OCI-LY3 (cell line): ENCODE data around the gene PILRB.
"Not testable (repeated sequence)": the region's sequence is repeated elsewhere in the genome, so short reads cannot be mapped to it uniquely, and the experiment has no call there.

ENCODE experiments used
- H2AFZ ChIP-seq: fragments of 200-600, 300-600 bp; shearing (Covaris generic); 2 replicates; pipeline ENCODE4 v1.6.0; 2014; ENCODE audit warnings: antibody characterized with exemption, low read depth, low read length
- H3K27ac ChIP-seq: fragments of 200-600, 300-600 bp; sonication (generic); 2 replicates; pipeline ENCODE4 v1.5.1; 2014; ENCODE audit warnings: mild to moderate bottlenecking, low read length, moderate library complexity, mixed read lengths
- H3K27me3 ChIP-seq: fragments of 200-600, 300-600 bp; sonication (generic); 2 replicates; pipeline ENCODE4 v1.6.1; 2014; ENCODE audit warnings: low read depth, low read length, mixed read lengths
- H3K36me3 ChIP-seq: fragments of 200-600, 300-600 bp; sonication (generic); replicated peaks from 2 replicates; pipeline ENCODE3; 2014; ENCODE audit warnings: low read depth, low read length, mixed read lengths
- H3K4me1 ChIP-seq: fragments of 300-600, 200-600 bp; sonication (generic); 2 replicates; pipeline ENCODE4 v1.6.1; 2014; ENCODE audit warnings: low read length, mixed read lengths
- H3K4me2 ChIP-seq: fragments of 200-600, 300-600 bp; sonication (generic); 2 replicates; pipeline ENCODE4 v1.6.1; 2014; ENCODE audit warnings: low read length, mixed read lengths
- H3K4me3 ChIP-seq: fragments of 300-600, 200-600 bp; sonication (generic); 2 replicates; pipeline ENCODE4 v1.5.1; 2014; ENCODE audit warnings: antibody characterized with exemption, mild to moderate bottlenecking, low read length, moderate library complexity
- H3K79me2 ChIP-seq: fragments of 300-600, 200-600 bp; shearing (Covaris generic); 2 replicates; pipeline ENCODE4 v1.6.1; 2014; ENCODE audit warnings: mild to moderate bottlenecking, low read length, mixed read lengths
- H3K9ac ChIP-seq: fragments of 300-600, 200-600 bp; shearing (Covaris generic); 2 replicates; pipeline ENCODE4 v1.6.0; 2014; ENCODE audit warnings: mild to moderate bottlenecking, low read length, moderate library complexity
- H3K9me3 ChIP-seq: fragments of 200-600, 300-600 bp; shearing (Covaris generic); 2 replicates; pipeline ENCODE4 v1.6.1; 2014; ENCODE audit warnings: low read length, mixed read lengths; ENCODE audit not compliant: insufficient read depth
- H4K20me1 ChIP-seq: fragments of 200-600, 300-600 bp; sonication (generic); 2 replicates; pipeline ENCODE4 v1.6.1; 2016; ENCODE audit warnings: low read length, mixed read lengths; ENCODE audit not compliant: insufficient read depth
- EZH2phosphoT487 ChIP-seq: fragments of 200-600 bp; shearing (Covaris generic); IDR thresholded peaks from 2 replicates; pipeline ENCODE4 v1.6.1; 2018; ENCODE audit warnings: antibody characterized with exemption, mixed run types, low read depth
- TF ChIP-seq, protein P1 (sequence below): fragments of 200-600, 300-600 bp; sonication (generic); IDR thresholded peaks from 2 replicates; pipeline ENCODE4 v1.5.1; 2014; ENCODE audit warnings: antibody characterized with exemption, low read length, low read depth

The PILRB gene

DNA sequence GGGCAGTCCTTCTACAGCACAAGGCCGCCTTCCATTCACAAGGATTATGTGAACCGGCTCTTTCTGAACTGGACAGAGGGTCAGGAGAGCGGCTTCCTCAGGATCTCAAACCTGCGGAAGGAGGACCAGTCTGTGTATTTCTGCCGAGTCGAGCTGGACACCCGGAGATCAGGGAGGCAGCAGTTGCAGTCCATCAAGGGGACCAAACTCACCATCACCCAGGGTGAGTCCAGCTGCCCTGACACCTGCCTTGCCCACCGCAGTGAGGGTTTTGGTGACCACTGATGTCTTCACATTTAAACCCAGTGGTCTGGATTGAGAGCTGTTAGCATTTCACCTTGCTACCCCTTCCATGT is 918 bp downstream of the PILRB start:
- Histone ChIP-seq H3K9me3 (no peaks in the 10 kb centered on the region), H3K4me1 (peaks cover 11% of the 10 kb centered on the region), H3K4me3 (peak overlapping the region; percentile 25; the same call in 1 of the 2 replicates), H3K27me3 (no peaks in the 10 kb centered on the region), H3K9ac (peak overlapping the region; percentile 39; the same call in 1 of the 2 replicates), H3K36me3 (peaks cover 49% of the 10 kb centered on the region), H2AFZ (no peak overlapping the region), H3K27ac (no peak overlapping the region), H3K4me2 (peak overlapping the region; percentile 38), H3K79me2 (no peaks in the 10 kb centered on the region), H4K20me1 (no peaks in the 10 kb centered on the region)
- TF ChIP-seq EZH2phosphoT487, result no peak
- TF ChIP-seq, protein P1, sequence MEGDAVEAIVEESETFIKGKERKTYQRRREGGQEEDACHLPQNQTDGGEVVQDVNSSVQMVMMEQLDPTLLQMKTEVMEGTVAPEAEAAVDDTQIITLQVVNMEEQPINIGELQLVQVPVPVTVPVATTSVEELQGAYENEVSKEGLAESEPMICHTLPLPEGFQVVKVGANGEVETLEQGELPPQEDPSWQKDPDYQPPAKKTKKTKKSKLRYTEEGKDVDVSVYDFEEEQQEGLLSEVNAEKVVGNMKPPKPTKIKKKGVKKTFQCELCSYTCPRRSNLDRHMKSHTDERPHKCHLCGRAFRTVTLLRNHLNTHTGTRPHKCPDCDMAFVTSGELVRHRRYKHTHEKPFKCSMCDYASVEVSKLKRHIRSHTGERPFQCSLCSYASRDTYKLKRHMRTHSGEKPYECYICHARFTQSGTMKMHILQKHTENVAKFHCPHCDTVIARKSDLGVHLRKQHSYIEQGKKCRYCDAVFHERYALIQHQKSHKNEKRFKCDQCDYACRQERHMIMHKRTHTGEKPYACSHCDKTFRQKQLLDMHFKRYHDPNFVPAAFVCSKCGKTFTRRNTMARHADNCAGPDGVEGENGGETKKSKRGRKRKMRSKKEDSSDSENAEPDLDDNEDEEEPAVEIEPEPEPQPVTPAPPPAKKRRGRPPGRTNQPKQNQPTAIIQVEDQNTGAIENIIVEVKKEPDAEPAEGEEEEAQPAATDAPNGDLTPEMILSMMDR, result no peak

DNA sequence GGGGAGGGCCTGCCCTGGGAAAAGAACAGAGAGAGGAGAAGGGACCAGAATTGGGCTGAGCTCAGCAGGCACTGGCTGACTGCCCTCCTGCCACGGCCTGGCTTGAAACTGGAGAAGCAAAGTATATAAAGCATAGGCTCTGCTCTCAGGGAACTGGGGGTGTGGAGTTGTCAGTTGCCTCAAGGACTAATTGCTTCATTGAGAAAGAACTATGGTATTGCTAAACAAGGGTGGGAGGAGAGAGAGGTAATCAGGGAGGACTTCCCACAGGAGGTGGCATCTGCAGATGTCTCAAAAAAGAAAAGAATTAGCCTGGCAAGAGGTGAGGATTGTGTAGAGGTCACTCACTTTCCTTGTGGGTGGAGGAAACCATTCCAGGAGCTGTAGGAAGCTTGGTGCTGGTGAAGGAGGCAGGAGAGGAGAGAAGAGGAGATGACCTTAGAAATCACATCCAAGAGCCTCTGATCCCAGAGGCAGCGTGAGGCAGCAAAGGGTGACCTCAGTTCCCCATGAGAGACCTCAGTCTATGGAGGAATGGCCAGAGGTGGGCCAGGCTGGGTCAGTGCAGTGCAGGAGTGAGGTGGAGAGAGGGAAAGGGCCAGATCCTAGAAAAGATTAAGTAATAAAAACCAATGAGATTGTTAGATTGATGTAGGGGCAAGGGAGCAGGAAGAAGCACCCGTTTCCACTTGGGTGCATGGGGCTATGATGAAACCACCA is 2.4 kb downstream of the PILRB start:
- Histone ChIP-seq H3K4me1 (peaks cover 23% of the 10 kb centered on the region), H3K4me3 (no peak overlapping the region), H3K36me3 (peaks cover 49% of the 10 kb centered on the region), H3K27me3 (no peaks in the 10 kb centered on the region), H3K79me2 (no peaks in the 10 kb centered on the region), H3K9me3 (no peaks in the 10 kb centered on the region), H3K9ac (no peak overlapping the region), H3K4me2 (no peak overlapping the region), H2AFZ (no peak overlapping the region), H3K27ac (no peak overlapping the region), H4K20me1 (no peaks in the 10 kb centered on the region)
- TF ChIP-seq, protein P1, result no peak
- no peak for TF ChIP-seq EZH2phosphoT487

DNA sequence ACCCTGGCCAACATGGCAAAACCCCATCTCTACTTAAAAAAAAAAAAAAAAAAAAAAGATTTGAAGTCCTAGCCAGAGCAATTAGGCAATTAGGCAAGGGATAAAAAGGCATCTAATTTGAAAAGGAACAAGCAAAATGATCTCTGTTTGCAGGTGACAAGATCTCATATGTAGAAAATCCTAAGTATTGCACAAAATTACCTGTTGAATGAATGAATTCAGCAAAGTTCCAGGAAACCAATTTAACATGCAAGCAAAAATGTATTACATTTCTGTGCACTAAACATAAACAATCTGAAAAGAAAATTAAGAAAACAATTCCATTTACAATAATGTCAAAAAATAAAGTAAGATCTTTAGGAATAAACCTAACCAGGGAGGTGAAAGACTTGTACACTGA is 5.2 kb downstream of the PILRB start:
- no peak overlapping the region for H2AFZ ChIP-seq
- H3K27ac ChIP-seq, result no peak overlapping the region
- H3K4me2 ChIP-seq, result no peak overlapping the region
- peaks cover 42% of the 10 kb centered on the region for H3K36me3 ChIP-seq
- no peak overlapping the region for H3K4me3 ChIP-seq
- H4K20me1 ChIP-seq, result no peaks in the 10 kb centered on the region
- H3K9ac ChIP-seq, result no peak overlapping the region
- H3K9me3 ChIP-seq, result no peaks in the 10 kb centered on the region
- no peaks in the 10 kb centered on the region for H3K27me3 ChIP-seq
- TF ChIP-seq, protein P1, result no peak
- no peak for TF ChIP-seq EZH2phosphoT487
- H3K79me2 ChIP-seq, result no peaks in the 10 kb centered on the region
- H3K4me1 ChIP-seq, result peaks cover 49% of the 10 kb centered on the region

DNA sequence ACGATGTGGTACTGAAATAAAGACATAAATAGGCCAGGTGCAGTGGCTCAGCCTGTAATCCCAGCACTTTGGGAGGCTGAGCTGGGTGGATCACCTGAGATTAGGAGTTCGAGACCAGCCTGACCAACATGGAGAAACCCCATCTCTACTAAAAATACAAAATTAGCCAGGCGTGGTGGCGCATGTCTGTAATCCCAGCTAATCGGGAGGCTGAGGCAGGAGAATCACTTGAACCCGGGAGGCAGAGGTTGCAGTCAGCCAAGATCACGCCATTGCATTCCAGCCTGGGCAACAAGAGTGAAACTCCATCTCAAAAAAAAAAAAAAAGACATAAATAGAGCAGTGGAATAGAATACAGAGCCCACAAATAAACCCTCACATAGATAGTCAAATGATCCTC is 5.9 kb downstream of the PILRB start:
- H3K27me3 ChIP-seq, H3K4me3 ChIP-seq, H2AFZ ChIP-seq, H3K9ac ChIP-seq, H3K79me2 ChIP-seq, H3K9me3 ChIP-seq, H4K20me1 ChIP-seq, H3K4me2 ChIP-seq, H3K27ac ChIP-seq: not testable (repeated sequence)
- peaks cover 49% of the 10 kb centered on the region for H3K4me1 ChIP-seq
- H3K36me3 ChIP-seq, result peaks cover 41% of the 10 kb centered on the region
